A549 treated with CpdA at 1 μM for 4 hours (cell line): ENCODE data around the gene ZNF24. TPM values are rescaled to one million over a fixed set of nuclear protein-coding genes. Genes with fewer than 3 reads are reported as not detected.

ENCODE experiments used
- total RNA-seq: library from RNA; stranded (reverse); fragments of 200-300 nt; extraction: Qiagen RNA extraction; gene quantifications from 5 replicates; pipeline ENCODE4 v1.2.3, GENCODE V29; 2022; ENCODE audit warnings: low read depth

ZNF24 gene
- 11.8 to 13.0 TPM (median 12.5 TPM) in 5 replicates for total RNA-seq

GRCh38 chr18:35343936-35344735 lies at the start of gene ZNF24:
TSS of gene ZNF24 (minus strand) at chr18:35344420. CDS start at chr18:35340650, 3,770 bp downstream.

GRCh38 chr18:35376742-35377695 lies 32.8 kb upstream of the ZNF24 start, which contains the start of gene ZNF396:
TSS of gene ZNF396 (minus strand) at chr18:35377337. CDS start at chr18:35374292, 3,045 bp downstream.

GRCh38 chr18:35290094-35290735 lies 54.0 kb downstream of the ZNF24 start, which contains the start of gene ZSCAN30:
TSS of gene ZSCAN30 (minus strand) at chr18:35290229. CDS start at chr18:35264352, 25,877 bp downstream.

Other genes starting within 250 kb of the ZNF24 start
- gene ZNF397, start 103.4 kb downstream of the ZNF24 start, total RNA-seq, result 2.9 to 4.8 TPM (median 4.6 TPM) in 5 replicates
- 0.52 to 1.8 TPM (median 0.79 TPM) in 5 replicates for gene ZSCAN30, start 54.2 kb downstream of the ZNF24 start, total RNA-seq
- 0.56 to 1.0 TPM (median 0.69 TPM) in 5 replicates for gene ZNF396, start 32.9 kb upstream of the ZNF24 start, total RNA-seq
- gene INO80C, start 153.5 kb upstream of the ZNF24 start, total RNA-seq, result 20.9 to 25.7 TPM (median 23.4 TPM) in 5 replicates
- gene GALNT1, start 237.3 kb upstream of the ZNF24 start, total RNA-seq, result 48.9 to 68.6 TPM (median 55.8 TPM) in 5 replicates